Adrenal gland (tissue), 19 donors: ENCODE data around the gene LZTFL1. TPM values are rescaled to one million over a fixed set of nuclear protein-coding genes. Genes with fewer than 3 reads are reported as not detected.

ENCODE experiments used
- DNase-seq, 7 donors: peaks; one replicate each; pipeline ENCODE4 v3.0.0-alpha.2; 2019 to 2020
- H3K27ac ChIP-seq, 5 donors: fragments of 200-600 bp; sonication (generic) in 4 of 5; 1 replicate in 3 of 5; 2 replicates in 2 of 5; pipeline versions ENCODE4 v1.5.1 to v1.8.0; 2016 to 2020; ENCODE audit warnings: mild to moderate bottlenecking in 1 of 5
- H3K27me3 ChIP-seq: fragments of 200-600 bp; 2 replicates; pipeline ENCODE4 v1.8.0; 2021
- H3K36me3 ChIP-seq, 2 donors: fragments of 200-600 bp; replicated peaks in 1 of 2; 1 replicate in 1 of 2; 2 replicates in 1 of 2; pipeline versions ENCODE4 v1.5.1 to v1.8.0; 2018 to 2022
- H3K4me1 ChIP-seq, 2 donors: fragments of 200-600 bp; replicated peaks in 1 of 2; 1 replicate in 1 of 2; 2 replicates in 1 of 2; pipeline versions ENCODE4 v1.5.1 to v1.8.0; 2018 to 2021
- H3K4me3 ChIP-seq, 4 donors: fragments of 200-600 bp; sonication (generic) in 3 of 4; one replicate each; pipeline ENCODE4 v1.5.1; 2016 to 2018
- H3K9me3 ChIP-seq, 3 donors: fragments of 200-600 bp; sonication (generic) in 1 of 3; replicated peaks in 1 of 3; 1 replicate in 2 of 3; 2 replicates in 1 of 3; pipeline versions ENCODE4 v1.5.1 to v1.8.0; 2016 to 2021
- CTCF ChIP-seq, 6 experiments: fragments of 450-650 bp in 4 of 6; fragments of 200-600 bp in 2 of 6; sonication (generic) in 1 of 6; IDR thresholded peaks; 1 replicate in 5 of 6; 2 replicates in 1 of 6; pipeline versions ENCODE4 v1.5.1 to v1.8.0; 2016 to 2021; ENCODE audit warnings: antibody characterized with exemption in 6 of 6, mild to moderate bottlenecking in 2 of 6, moderate library complexity in 1 of 6
- POLR2A ChIP-seq, 2 donors: fragments of 450-650 bp; IDR thresholded peaks; one replicate each; pipeline ENCODE4 v1.6.1; 2017; ENCODE audit warnings: antibody characterized with exemption in 2 of 2, mild to moderate bottlenecking in 2 of 2, moderate library complexity in 1 of 2
- WGBS, 4 donors: extraction: QIAGEN DNeasy Blood & Tissue Kit in 2 of 4; methylation state at CpG; one replicate each; pipeline versions ENCODE4 v1.1.5 to v1.1.7; 2013 to 2017; 5-methylcytosine and 5-hydroxymethylcytosine counted together
- intact Hi-C, 2 donors: fragments of 100-400 bp; cut with DNase I; formaldehyde crosslinking; loops; one replicate each; pipeline versions ENCODE4 v1.14.1 to v1.15.0; 2022 to 2023
- long read RNA-seq, 10 donors: library from polyadenylated mRNA in 3 of 10; unstranded in 2 of 10; stranded (forward) in 1 of 10; transcript quantifications; one replicate each; pipeline ENCODE4 v2.0.0 and lab custom pipeline, GENCODE V29; 2021 to 2026
- polyA plus RNA-seq, 3 donors: library from polyadenylated mRNA; stranded (reverse); fragments of 200-250 nt in 2 of 3; fragments of 350-450 nt in 1 of 3; fragmentation: Illumina TruSeq in 1 of 3; extraction: RNeasy Lipid Tissue Mini Kit (QIAGEN cat#74804) in 1 of 3; gene quantifications; one replicate each; pipeline ENCODE4 v1.2.3, GENCODE V29; 2013 to 2014
- total RNA-seq, 9 donors: library from RNA; depleted of rRNA in 4 of 9; stranded (reverse); fragments of >200 nt in 4 of 9; fragments of 120-200 nt in 1 of 9; fragmentation: NEBNext Ultra II Directional in 1 of 9; extraction: Animal tissue kit (Norgen Biotek cat#: 25700) in 1 of 9; gene quantifications; one replicate each; pipeline versions ENCODE4 v1.1.0 to v1.2.4, GENCODE V29; 2013 to 2023
- donor health status: healthy with polysubstance abuse.
- donor health status: Bipolar disorder and iron deficiency.
- donor health status: DM: yes; HTN: yes; CAD: no.
- donor health status: DM: no; HTN: no; CAD: no.
- donor health status: DM: no; HTN: no; CAD: no.
- donor health status: DM: yes; HTN: yes; CAD: no.

LZTFL1 gene
- 10 to 100 TPM; 11.5 to 36.3 (median 21.4) TPM for total RNA-seq
- polyA plus RNA-seq: 10 to 100 TPM in 1 of 3 donors, 1 to 10 TPM in 2; 3.9 to 27.7 (median 4.2) TPM
- long read RNA-seq, donor 1, full-length matches to known transcripts: 5 of 5 reads
- long read RNA-seq, donor 1, partial matches to known transcripts: 0 of 5 reads
- long read RNA-seq, donor 1, other reads (novel, unspliced or antisense): 0 of 5 reads
- long read RNA-seq, donor 2, full-length matches to known transcripts: 2 of 2 reads
- long read RNA-seq, donor 2, partial matches to known transcripts: 0 of 2 reads
- long read RNA-seq, donor 2, other reads (novel, unspliced or antisense): 0 of 2 reads
- long read RNA-seq, donor 3, full-length matches to known transcripts: 5 of 5 reads
- long read RNA-seq, donor 3, partial matches to known transcripts: 0 of 5 reads
- long read RNA-seq, donor 3, other reads (novel, unspliced or antisense): 0 of 5 reads
- long read RNA-seq, donor 4, full-length matches to known transcripts: 6 of 6 reads
- long read RNA-seq, donor 4, partial matches to known transcripts: 0 of 6 reads
- long read RNA-seq, donor 4, other reads (novel, unspliced or antisense): 0 of 6 reads
- long read RNA-seq, donor 5, full-length matches to known transcripts: 9 of 10 reads
- long read RNA-seq, donor 5, partial matches to known transcripts: 0 of 10 reads
- long read RNA-seq, donor 5, other reads (novel, unspliced or antisense): 1 of 10 reads
- long read RNA-seq, donor 6, full-length matches to known transcripts: 8 of 9 reads
- long read RNA-seq, donor 6, partial matches to known transcripts: 0 of 9 reads
- long read RNA-seq, donor 6, other reads (novel, unspliced or antisense): 1 of 9 reads
- long read RNA-seq, donor 7: 0 reads
- long read RNA-seq, donor 8, full-length matches to known transcripts: 1 of 1 reads
- long read RNA-seq, donor 8, partial matches to known transcripts: 0 of 1 reads
- long read RNA-seq, donor 8, other reads (novel, unspliced or antisense): 0 of 1 reads
- long read RNA-seq, donor 9, full-length matches to known transcripts: 6 of 6 reads
- long read RNA-seq, donor 9, partial matches to known transcripts: 0 of 6 reads
- long read RNA-seq, donor 9, other reads (novel, unspliced or antisense): 0 of 6 reads
- long read RNA-seq, donor 10, full-length matches to known transcripts: 1 of 1 reads
- long read RNA-seq, donor 10, partial matches to known transcripts: 0 of 1 reads
- long read RNA-seq, donor 10, other reads (novel, unspliced or antisense): 0 of 1 reads

- 4 to 12% (median 4%) methylated on average over 11 to 49 of the region's 49 CpGs for WGBS, 4 donors
- peak within 1 kb of the TSS in 2 of 5 donors; percentile 26 to 53 for H3K27ac ChIP-seq
- intact Hi-C loops: no loop called here
These were observed at the start of gene LZTFL1 for GRCh38 chr3:45841757-45842491. TSS of gene LZTFL1 (minus strand) at chr3:45842119. CDS start at chr3:45841991, 128 bp downstream.

GRCh38 chr3:45890405-45890804 is 48.5 kb upstream of the LZTFL1 start:
- Histone ChIP-seq H3K4me1 (no peaks in the 10 kb centered on the region), H3K9me3 (no peaks in the 10 kb centered on the region), H3K36me3 (no peaks in the 10 kb centered on the region), H3K27ac (no peak overlapping the region), H3K27me3 (no peaks in the 10 kb centered on the region), H3K4me3 (no peak overlapping the region)
- TF ChIP-seq POLR2A (IDR thresholded peaks at IDR 0.05) (no peak), CTCF (IDR thresholded peaks at IDR 0.05) (no peak)
- intact Hi-C loops: no loop called here
- DNase-seq: peak in 3 of 7 donors; percentile 21 to 27 (median 24)
- 37 to 52% (median 41%) methylated on average over 3 of the region's 3 CpGs for WGBS, 4 donors

More at GRCh38 chr3:45841757-45842491, at the start of gene LZTFL1:
- TF ChIP-seq CTCF (IDR thresholded peaks at IDR 0.05): no peak
- TF ChIP-seq POLR2A (IDR thresholded peaks at IDR 0.05): no peak
- Histone ChIP-seq H3K27me3 (no peaks in the 10 kb centered on the region), H3K36me3 (no peaks in the 10 kb centered on the region), H3K4me1 (peaks cover 0 to 16% of the 10 kb centered on the region in 2 donors), H3K9me3 (no peaks in the 10 kb centered on the region), H3K4me3 (peak within 1 kb of the TSS; percentile 71 to 98 (median 80))
- peak; percentile 91 to 99 (median 96) for DNase-seq

- no peaks in the 10 kb centered on the region for H3K4me1 ChIP-seq
- TF ChIP-seq CTCF (IDR thresholded peaks at IDR 0.05) (no peak), POLR2A (IDR thresholded peaks at IDR 0.05) (no peak)
- no peak overlapping the region for H3K4me3 ChIP-seq
- intact Hi-C loops: no loop called here
- H3K27me3 ChIP-seq: no peaks in the 10 kb centered on the region
- H3K36me3 ChIP-seq: no peaks in the 10 kb centered on the region
- H3K9me3 ChIP-seq: no peaks in the 10 kb centered on the region
- 80 to 85% (median 82%) methylated on average over 4 of the region's 4 CpGs for WGBS, 4 donors
- DNase-seq: no peak
- no peak overlapping the region for H3K27ac ChIP-seq
These were observed 47.4 kb upstream of the LZTFL1 start for GRCh38 chr3:45889337-45889736.
